ENCODE results near the gene CYP46A1. TPM values are rescaled to one million over a fixed set of nuclear protein-coding genes. Genes with fewer than 3 reads are reported as not detected.

The CYP46A1 gene
- total and polyA plus RNA-seq, 4 donors: 0.14 to 0.92 (median 0.48) TPM

DNA sequence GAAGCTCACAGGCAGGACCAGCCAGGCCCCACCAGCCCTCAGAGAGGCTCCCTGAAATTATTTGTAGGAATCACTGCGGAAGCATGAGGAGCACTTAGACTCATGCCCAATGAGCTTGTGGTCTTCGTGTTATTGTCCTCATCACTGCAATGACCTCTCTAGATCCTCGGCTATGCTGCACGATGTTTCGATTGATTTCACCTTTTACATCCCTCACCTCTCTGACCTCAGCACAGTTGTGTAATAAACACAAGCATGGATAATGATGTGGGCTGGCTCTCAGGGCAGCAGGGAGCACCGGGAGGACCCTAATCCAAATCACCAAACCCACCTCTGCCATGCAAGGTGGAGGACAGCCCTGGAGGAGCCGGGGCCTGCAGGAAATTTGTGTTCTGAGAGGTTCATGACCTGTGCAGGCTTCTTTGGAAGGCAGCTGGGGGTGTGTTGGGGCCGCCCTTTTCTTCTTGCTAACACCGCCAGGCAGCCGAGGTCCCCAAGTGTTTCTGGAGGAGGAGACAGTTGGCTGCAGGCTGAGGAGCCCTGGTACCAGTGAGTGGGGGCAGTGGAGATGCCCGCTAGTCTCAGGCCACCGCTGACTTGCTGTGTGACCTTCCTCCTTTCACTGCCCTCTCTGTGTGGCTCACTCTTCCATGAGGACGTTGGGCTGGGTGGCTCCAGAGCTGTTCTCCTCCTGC, 79.6 kb downstream of the CYP46A1 start:
- no peak overlapping the region for H3K27ac ChIP-seq (ENCODE audit: low read depth in 1 of 2, low read length in 2 of 2)
- WGBS: 61% methylated on average over 13 of the region's 13 CpGs
- DNase-seq (ENCODE audit: low spot score): no peak

GRCh38 chr14:99764222-99764706, 80.2 kb downstream of the CYP46A1 start:
- no peak overlapping the region for H3K9ac ChIP-seq (ENCODE audit: low read depth in 1 of 2, low read length in 2 of 2)
- no peak for DNase-seq (ENCODE audit: low spot score)

More for the DNA sequence above, 79.6 kb downstream of the CYP46A1 start:
- Histone ChIP-seq H3K4me1 (ENCODE audit: control insufficient read depth in 4 of 4, insufficient read depth in 4 of 4, low read length in 3 of 4) (peaks cover 2 to 13% (median 9%) of the 10 kb centered on the region in 4 donors), H3K36me3 (ENCODE audit: control insufficient read depth in 4 of 4, insufficient read depth in 3 of 4, low read depth in 1 of 4, low read length in 3 of 4) (no peaks in the 10 kb centered on the region), H3K4me3 (ENCODE audit: low read depth in 1 of 3, low read length in 3 of 3) (no peak overlapping the region), H3K27me3 (ENCODE audit: control insufficient read depth in 4 of 4, insufficient read depth in 4 of 4, low read length in 3 of 4) (no peaks in the 10 kb centered on the region), H3K9ac (ENCODE audit: low read depth in 1 of 2, low read length in 2 of 2) (no peak overlapping the region), H3K9me3 (ENCODE audit: control insufficient read depth in 4 of 4, low read length in 3 of 4) (no peaks in the 10 kb centered on the region)
- TF ChIP-seq JUND (IDR thresholded peaks at IDR 0.05) (no peak), RAD21 (IDR thresholded peaks at IDR 0.05) (no peak), NR2F2 (IDR thresholded peaks at IDR 0.05) (peak; percentile 13), RXRA (IDR thresholded peaks at IDR 0.05) (peak; percentile 42 to 62)

More at GRCh38 chr14:99764222-99764706, 80.2 kb downstream of the CYP46A1 start:
- H3K4me1 ChIP-seq (ENCODE audit: control insufficient read depth in 4 of 4, insufficient read depth in 4 of 4, low read length in 3 of 4): peaks cover 2 to 13% (median 9%) of the 10 kb centered on the region in 4 donors
- WGBS: 96% methylated on average over 11 of the region's 11 CpGs
- no peak overlapping the region for H3K4me3 ChIP-seq (ENCODE audit: low read depth in 1 of 3, low read length in 3 of 3)
- no peak overlapping the region for H3K27ac ChIP-seq (ENCODE audit: low read depth in 1 of 2, low read length in 2 of 2)
- TF ChIP-seq HNF4A (conservative IDR thresholded peaks at IDR 0.05): no peak
- TF ChIP-seq, protein P1, sequence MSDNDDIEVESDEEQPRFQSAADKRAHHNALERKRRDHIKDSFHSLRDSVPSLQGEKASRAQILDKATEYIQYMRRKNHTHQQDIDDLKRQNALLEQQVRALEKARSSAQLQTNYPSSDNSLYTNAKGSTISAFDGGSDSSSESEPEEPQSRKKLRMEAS (IDR thresholded peaks at IDR 0.05): no peak
- no peak for TF ChIP-seq REST (IDR thresholded peaks at IDR 0.05)
- TF ChIP-seq, protein P2, sequence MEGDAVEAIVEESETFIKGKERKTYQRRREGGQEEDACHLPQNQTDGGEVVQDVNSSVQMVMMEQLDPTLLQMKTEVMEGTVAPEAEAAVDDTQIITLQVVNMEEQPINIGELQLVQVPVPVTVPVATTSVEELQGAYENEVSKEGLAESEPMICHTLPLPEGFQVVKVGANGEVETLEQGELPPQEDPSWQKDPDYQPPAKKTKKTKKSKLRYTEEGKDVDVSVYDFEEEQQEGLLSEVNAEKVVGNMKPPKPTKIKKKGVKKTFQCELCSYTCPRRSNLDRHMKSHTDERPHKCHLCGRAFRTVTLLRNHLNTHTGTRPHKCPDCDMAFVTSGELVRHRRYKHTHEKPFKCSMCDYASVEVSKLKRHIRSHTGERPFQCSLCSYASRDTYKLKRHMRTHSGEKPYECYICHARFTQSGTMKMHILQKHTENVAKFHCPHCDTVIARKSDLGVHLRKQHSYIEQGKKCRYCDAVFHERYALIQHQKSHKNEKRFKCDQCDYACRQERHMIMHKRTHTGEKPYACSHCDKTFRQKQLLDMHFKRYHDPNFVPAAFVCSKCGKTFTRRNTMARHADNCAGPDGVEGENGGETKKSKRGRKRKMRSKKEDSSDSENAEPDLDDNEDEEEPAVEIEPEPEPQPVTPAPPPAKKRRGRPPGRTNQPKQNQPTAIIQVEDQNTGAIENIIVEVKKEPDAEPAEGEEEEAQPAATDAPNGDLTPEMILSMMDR (IDR thresholded peaks at IDR 0.05; ENCODE audit: low read depth, low read length, missing input control): no peak
- no peak for TF ChIP-seq RXRA (IDR thresholded peaks at IDR 0.05)
- TF ChIP-seq, protein P3, sequence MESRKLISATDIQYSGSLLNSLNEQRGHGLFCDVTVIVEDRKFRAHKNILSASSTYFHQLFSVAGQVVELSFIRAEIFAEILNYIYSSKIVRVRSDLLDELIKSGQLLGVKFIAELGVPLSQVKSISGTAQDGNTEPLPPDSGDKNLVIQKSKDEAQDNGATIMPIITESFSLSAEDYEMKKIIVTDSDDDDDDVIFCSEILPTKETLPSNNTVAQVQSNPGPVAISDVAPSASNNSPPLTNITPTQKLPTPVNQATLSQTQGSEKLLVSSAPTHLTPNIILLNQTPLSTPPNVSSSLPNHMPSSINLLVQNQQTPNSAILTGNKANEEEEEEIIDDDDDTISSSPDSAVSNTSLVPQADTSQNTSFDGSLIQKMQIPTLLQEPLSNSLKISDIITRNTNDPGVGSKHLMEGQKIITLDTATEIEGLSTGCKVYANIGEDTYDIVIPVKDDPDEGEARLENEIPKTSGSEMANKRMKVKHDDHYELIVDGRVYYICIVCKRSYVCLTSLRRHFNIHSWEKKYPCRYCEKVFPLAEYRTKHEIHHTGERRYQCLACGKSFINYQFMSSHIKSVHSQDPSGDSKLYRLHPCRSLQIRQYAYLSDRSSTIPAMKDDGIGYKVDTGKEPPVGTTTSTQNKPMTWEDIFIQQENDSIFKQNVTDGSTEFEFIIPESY (IDR thresholded peaks at IDR 0.05): no peak
- no peak for TF ChIP-seq JUND (IDR thresholded peaks at IDR 0.05)
- TF ChIP-seq NR2F2 (IDR thresholded peaks at IDR 0.05): no peak
- TF ChIP-seq EGR1 (IDR thresholded peaks at IDR 0.05; ENCODE audit: low read depth in 2 of 2): no peak
- no peak for TF ChIP-seq GABPA (IDR thresholded peaks at IDR 0.05 in 1 of 2, conservative IDR thresholded peaks at IDR 0.05 in 1 of 2)
- TF ChIP-seq HNF4G (IDR thresholded peaks at IDR 0.05): no peak
- TF ChIP-seq FOXA2 (IDR thresholded peaks at IDR 0.05): no peak
- no peak for TF ChIP-seq SP1 (IDR thresholded peaks at IDR 0.05)
- no peaks in the 10 kb centered on the region for H3K36me3 ChIP-seq (ENCODE audit: control insufficient read depth in 4 of 4, insufficient read depth in 3 of 4, low read depth in 1 of 4, low read length in 3 of 4)
- H3K27me3 ChIP-seq (ENCODE audit: control insufficient read depth in 4 of 4, insufficient read depth in 4 of 4, low read length in 3 of 4): no peaks in the 10 kb centered on the region
- H3K9me3 ChIP-seq (ENCODE audit: control insufficient read depth in 4 of 4, low read length in 3 of 4): no peaks in the 10 kb centered on the region

Data from liver (tissue), 9 donors.